ENCODE results near the gene SCN5A.

DNA sequence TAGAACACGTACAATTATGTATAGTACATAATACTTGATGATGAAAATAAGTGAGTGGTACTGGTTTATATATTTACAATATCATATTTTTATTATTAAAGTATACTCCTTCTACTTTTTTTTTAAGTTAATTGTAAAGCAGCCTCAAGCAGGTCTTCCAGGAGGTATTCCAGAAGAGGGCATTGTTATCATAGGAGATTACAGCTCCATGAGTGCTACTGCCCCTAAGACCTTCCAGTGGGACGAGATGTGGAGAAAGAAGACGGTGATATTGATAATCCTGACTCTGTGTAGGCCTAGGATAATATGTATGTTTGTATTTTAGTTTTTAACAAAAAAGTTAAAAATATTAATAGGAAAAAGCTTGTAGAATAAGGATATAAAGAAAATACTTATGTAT lies 40.3 kb upstream of the SCN5A start:
- TF ChIP-seq, protein P1, sequence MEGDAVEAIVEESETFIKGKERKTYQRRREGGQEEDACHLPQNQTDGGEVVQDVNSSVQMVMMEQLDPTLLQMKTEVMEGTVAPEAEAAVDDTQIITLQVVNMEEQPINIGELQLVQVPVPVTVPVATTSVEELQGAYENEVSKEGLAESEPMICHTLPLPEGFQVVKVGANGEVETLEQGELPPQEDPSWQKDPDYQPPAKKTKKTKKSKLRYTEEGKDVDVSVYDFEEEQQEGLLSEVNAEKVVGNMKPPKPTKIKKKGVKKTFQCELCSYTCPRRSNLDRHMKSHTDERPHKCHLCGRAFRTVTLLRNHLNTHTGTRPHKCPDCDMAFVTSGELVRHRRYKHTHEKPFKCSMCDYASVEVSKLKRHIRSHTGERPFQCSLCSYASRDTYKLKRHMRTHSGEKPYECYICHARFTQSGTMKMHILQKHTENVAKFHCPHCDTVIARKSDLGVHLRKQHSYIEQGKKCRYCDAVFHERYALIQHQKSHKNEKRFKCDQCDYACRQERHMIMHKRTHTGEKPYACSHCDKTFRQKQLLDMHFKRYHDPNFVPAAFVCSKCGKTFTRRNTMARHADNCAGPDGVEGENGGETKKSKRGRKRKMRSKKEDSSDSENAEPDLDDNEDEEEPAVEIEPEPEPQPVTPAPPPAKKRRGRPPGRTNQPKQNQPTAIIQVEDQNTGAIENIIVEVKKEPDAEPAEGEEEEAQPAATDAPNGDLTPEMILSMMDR (IDR thresholded peaks at IDR 0.05): no peak
- no peak for TF ChIP-seq POLR2A (IDR thresholded peaks at IDR 0.05; ENCODE audit: low read depth)
- TF ChIP-seq POLR2AphosphoS5 (IDR thresholded peaks at IDR 0.05): no peak
- no peak for TF ChIP-seq EP300 (IDR thresholded peaks at IDR 0.05)
